ENCODE data around the gene CACNA1H.

CACNA1H gene

DNA sequence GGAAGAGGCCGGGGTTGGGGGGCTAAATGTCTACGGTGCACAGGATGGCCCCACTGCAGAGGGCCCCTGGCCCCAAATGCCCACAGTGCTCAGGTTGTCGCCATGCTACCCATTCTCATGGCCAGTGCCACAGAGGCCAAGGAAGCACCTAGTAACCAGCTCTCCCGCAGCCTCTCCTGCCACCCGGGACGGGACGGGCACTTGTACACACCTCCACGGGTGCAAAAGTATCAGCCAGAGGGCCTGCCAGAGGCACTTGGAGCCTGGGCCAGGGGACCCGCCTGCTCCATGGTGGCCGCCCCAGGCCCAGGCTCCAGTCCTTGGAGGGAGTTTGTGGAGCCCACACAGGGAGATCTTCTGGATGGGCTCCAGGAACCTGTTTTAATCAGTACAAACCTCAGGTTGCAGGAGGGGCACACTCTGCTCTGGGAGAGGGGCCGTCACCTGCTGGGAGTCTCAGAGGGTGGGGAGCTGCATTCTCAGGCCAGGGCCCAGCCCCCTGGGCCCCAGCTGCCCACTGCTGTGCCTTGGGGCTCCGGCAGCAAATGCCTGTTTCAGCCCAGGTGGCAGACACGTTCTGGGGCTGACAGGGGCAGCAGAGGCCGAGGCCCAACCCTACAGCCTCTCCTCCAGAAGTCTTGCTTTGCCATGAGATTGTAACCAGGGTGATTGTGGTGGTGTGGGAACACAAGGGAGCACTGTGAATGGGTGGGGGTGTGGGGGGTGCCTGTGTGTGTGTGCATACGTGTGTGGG is 110.9 kb downstream of the CACNA1H start:
- no peak overlapping the region for H3K4me3 ChIP-seq (ENCODE audit: insufficient read depth in 1 of 2, low read depth in 1 of 2, low read length in 2 of 2)
- no peak overlapping the region for H2AK5ac ChIP-seq (ENCODE audit: low read length, severe bottlenecking)
- no peak overlapping the region for H2BK5ac ChIP-seq (ENCODE audit: low read depth, low read length, poor library complexity, severe bottlenecking)
- no peak overlapping the region for H3K4ac ChIP-seq (ENCODE audit: low read depth in 1 of 2, low read length in 2 of 2)
- H3K27ac ChIP-seq (ENCODE audit: low read length, poor library complexity, severe bottlenecking) = no peak overlapping the region
- no peaks in the 10 kb centered on the region for H3K36me3 ChIP-seq (ENCODE audit: control insufficient read depth in 1 of 2, insufficient read depth in 2 of 2, low read depth in 1 of 2, low read length in 2 of 2)
- no peak overlapping the region for H3K23ac ChIP-seq (ENCODE audit: low read length in 2 of 2)
- no peak overlapping the region for H2BK15ac ChIP-seq (ENCODE audit: low read depth, poor library complexity, severe bottlenecking)
- H4K91ac ChIP-seq (ENCODE audit: low read length) = no peak overlapping the region
- peaks cover 2% of the 10 kb centered on the region for H3K4me1 ChIP-seq (ENCODE audit: control insufficient read depth, insufficient read depth, low read depth, low read length)
- DNase-seq = no peak
- H2BK12ac ChIP-seq (ENCODE audit: low read length in 2 of 2) = no peak overlapping the region
- 89% methylated on average over 15 of the region's 15 CpGs for WGBS
- no peaks in the 10 kb centered on the region for H3K9me3 ChIP-seq (ENCODE audit: control insufficient read depth, low read length)
- peaks cover 27 to 57% of the 10 kb centered on the region in 2 experiments for H3K27me3 ChIP-seq (ENCODE audit: control insufficient read depth in 1 of 2, insufficient read depth in 1 of 2, low read length in 2 of 2)
- no peak overlapping the region for H2BK120ac ChIP-seq (ENCODE audit: low read depth, low read length)
- no peaks in the 10 kb centered on the region for H3K79me1 ChIP-seq (replicated peaks; ENCODE audit: low read length, poor library complexity, severe bottlenecking)
- H3K14ac ChIP-seq (ENCODE audit: low read length in 2 of 2) = no peak overlapping the region
- no peak overlapping the region for H3K18ac ChIP-seq (ENCODE audit: low read depth in 1 of 2, low read length in 2 of 2)
- H2AFZ ChIP-seq (ENCODE audit: low read depth, low read length) = no peak overlapping the region
- H3K4me2 ChIP-seq (ENCODE audit: low read length, poor library complexity, severe bottlenecking) = no peak overlapping the region
- H4K8ac ChIP-seq (ENCODE audit: low read length) = no peak overlapping the region
- H3K9ac ChIP-seq (ENCODE audit: low read length) = no peak overlapping the region

DNA sequence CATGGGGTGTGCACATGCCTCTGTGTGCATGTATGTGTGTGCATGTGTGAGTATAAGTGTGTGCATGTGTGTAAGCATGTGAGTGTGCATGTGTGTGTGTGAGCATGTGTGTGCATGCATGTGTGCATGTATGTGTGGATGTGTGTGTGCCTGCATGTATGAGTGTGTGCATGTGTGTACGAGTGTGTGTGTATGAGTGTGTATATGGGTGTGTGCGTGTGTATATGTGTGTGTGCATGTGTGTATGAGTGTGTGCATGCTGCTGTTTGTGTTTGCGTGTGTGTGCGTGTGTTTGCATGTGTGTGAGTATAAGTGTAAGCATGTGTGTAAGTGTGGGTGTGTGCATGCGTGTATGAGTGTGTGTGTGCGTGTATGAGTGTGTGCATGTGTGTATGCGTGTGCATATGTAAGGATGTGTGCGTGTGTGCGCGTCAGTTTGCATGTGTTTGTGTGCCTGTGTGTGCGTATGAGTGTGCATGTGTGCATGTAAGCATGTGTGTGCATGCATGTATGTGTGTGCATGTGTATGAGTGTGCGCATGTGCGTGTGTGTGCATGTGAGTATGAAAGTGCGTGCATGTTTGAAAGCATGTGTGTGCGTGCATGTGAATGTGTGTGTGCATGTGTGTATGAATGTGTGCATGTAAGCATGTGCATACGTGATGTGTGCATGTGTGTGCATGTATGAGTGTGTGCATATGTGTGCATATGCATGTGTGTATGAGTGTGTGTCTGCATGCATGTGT is 111.6 kb downstream of the CACNA1H start:
- no peak overlapping the region for H2BK15ac ChIP-seq (ENCODE audit: low read depth, poor library complexity, severe bottlenecking)
- WGBS = 92% methylated on average over 16 of the region's 16 CpGs
- no peak overlapping the region for H3K9ac ChIP-seq (ENCODE audit: low read length)

DNA sequence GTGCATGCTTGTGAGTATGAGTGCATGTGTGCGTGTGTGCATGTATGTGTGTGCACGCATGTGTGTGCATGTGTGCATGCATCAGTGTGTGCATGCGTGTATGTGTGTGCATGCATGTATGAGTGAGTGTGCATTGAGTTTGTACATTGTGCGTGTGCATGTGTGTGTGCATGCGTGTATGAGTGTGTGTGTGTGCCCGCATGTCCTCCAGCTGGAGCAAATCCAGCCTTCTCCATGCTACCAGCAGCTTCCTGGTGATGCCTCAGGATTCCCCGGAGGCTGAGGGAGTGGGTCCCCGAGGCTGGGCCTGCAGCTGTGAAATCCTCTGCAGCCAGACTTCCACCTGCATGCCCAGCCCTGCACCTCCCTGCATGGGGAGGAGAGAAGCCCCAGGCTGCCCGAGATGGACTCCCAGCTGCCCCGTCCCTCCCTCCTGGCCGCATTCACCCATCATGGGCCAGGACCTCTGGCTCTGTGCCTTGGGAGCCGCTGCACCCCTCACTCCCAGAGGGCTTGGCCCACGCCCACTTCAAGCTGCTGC is 112.3 kb downstream of the CACNA1H start:
- Histone ChIP-seq H3K9me3 (ENCODE audit: control insufficient read depth, low read length) (no peaks in the 10 kb centered on the region), H4K91ac (ENCODE audit: low read length) (no peak overlapping the region), H3K23ac (ENCODE audit: low read length in 2 of 2) (no peak overlapping the region), H3K36me3 (ENCODE audit: control insufficient read depth in 1 of 2, insufficient read depth in 2 of 2, low read depth in 1 of 2, low read length in 2 of 2) (no peaks in the 10 kb centered on the region), H3K27me3 (ENCODE audit: control insufficient read depth in 1 of 2, insufficient read depth in 1 of 2, low read length in 2 of 2) (peaks cover 15 to 48% of the 10 kb centered on the region in 2 experiments), H3K14ac (ENCODE audit: low read length in 2 of 2) (no peak overlapping the region), H2AK5ac (ENCODE audit: low read length, severe bottlenecking) (no peak overlapping the region), H3K4me3 (ENCODE audit: insufficient read depth in 1 of 2, low read depth in 1 of 2, low read length in 2 of 2) (no peak overlapping the region), H3K4me1 (ENCODE audit: control insufficient read depth, insufficient read depth, low read depth, low read length) (peaks cover 2% of the 10 kb centered on the region), H2BK5ac (ENCODE audit: low read depth, low read length, poor library complexity, severe bottlenecking) (no peak overlapping the region), H2BK120ac (ENCODE audit: low read depth, low read length) (no peak overlapping the region), H3K9ac (ENCODE audit: low read length) (no peak overlapping the region), H2AFZ (ENCODE audit: low read depth, low read length) (no peak overlapping the region), H3K27ac (ENCODE audit: low read length, poor library complexity, severe bottlenecking) (no peak overlapping the region), H4K8ac (ENCODE audit: low read length) (no peak overlapping the region), H3K18ac (ENCODE audit: low read depth in 1 of 2, low read length in 2 of 2) (no peak overlapping the region), H2BK12ac (ENCODE audit: low read length in 2 of 2) (no peak overlapping the region), H3K4me2 (ENCODE audit: low read length, poor library complexity, severe bottlenecking) (no peak overlapping the region), H3K4ac (ENCODE audit: low read depth in 1 of 2, low read length in 2 of 2) (no peak overlapping the region), H2BK15ac (ENCODE audit: low read depth, poor library complexity, severe bottlenecking) (no peak overlapping the region), H3K79me1 (replicated peaks; ENCODE audit: low read length, poor library complexity, severe bottlenecking) (no peaks in the 10 kb centered on the region)
- DNase-seq = no peak
- WGBS = 89% methylated on average over 13 of the region's 13 CpGs

More for the DNA sequence above, 111.6 kb downstream of the CACNA1H start:
- peaks cover 2% of the 10 kb centered on the region for H3K4me1 ChIP-seq (ENCODE audit: control insufficient read depth, insufficient read depth, low read depth, low read length)
- H2BK5ac ChIP-seq (ENCODE audit: low read depth, low read length, poor library complexity, severe bottlenecking) = no peak overlapping the region
- peaks cover 21 to 53% of the 10 kb centered on the region in 2 experiments for H3K27me3 ChIP-seq (ENCODE audit: control insufficient read depth in 1 of 2, insufficient read depth in 1 of 2, low read length in 2 of 2)
- H3K18ac ChIP-seq (ENCODE audit: low read depth in 1 of 2, low read length in 2 of 2) = no peak overlapping the region
- H2AFZ ChIP-seq (ENCODE audit: low read depth, low read length) = no peak overlapping the region
- H3K4me3 ChIP-seq (ENCODE audit: insufficient read depth in 1 of 2, low read depth in 1 of 2, low read length in 2 of 2) = no peak overlapping the region
- H3K4me2 ChIP-seq (ENCODE audit: low read length, poor library complexity, severe bottlenecking) = no peak overlapping the region
- H3K23ac ChIP-seq (ENCODE audit: low read length in 2 of 2) = no peak overlapping the region
- no peak for DNase-seq
- H3K4ac ChIP-seq (ENCODE audit: low read depth in 1 of 2, low read length in 2 of 2) = no peak overlapping the region
- no peak overlapping the region for H2BK120ac ChIP-seq (ENCODE audit: low read depth, low read length)
- H3K27ac ChIP-seq (ENCODE audit: low read length, poor library complexity, severe bottlenecking) = no peak overlapping the region
- no peak overlapping the region for H4K8ac ChIP-seq (ENCODE audit: low read length)
- H3K79me1 ChIP-seq (replicated peaks; ENCODE audit: low read length, poor library complexity, severe bottlenecking) = no peaks in the 10 kb centered on the region
- H3K36me3 ChIP-seq (ENCODE audit: control insufficient read depth in 1 of 2, insufficient read depth in 2 of 2, low read depth in 1 of 2, low read length in 2 of 2) = no peaks in the 10 kb centered on the region
- H3K14ac ChIP-seq (ENCODE audit: low read length in 2 of 2) = no peak overlapping the region
- H4K91ac ChIP-seq (ENCODE audit: low read length) = peak overlapping the region; percentile 49
- no peaks in the 10 kb centered on the region for H3K9me3 ChIP-seq (ENCODE audit: control insufficient read depth, low read length)
- no peak overlapping the region for H2BK12ac ChIP-seq (ENCODE audit: low read length in 2 of 2)
- H2AK5ac ChIP-seq (ENCODE audit: low read length, severe bottlenecking) = no peak overlapping the region

- Histone ChIP-seq H2BK5ac (ENCODE audit: low read depth, low read length, poor library complexity, severe bottlenecking) (no peak overlapping the region), H3K14ac (ENCODE audit: low read length in 2 of 2) (no peak overlapping the region), H3K36me3 (ENCODE audit: control insufficient read depth in 1 of 2, insufficient read depth in 2 of 2, low read depth in 1 of 2, low read length in 2 of 2) (no peaks in the 10 kb centered on the region), H3K9ac (ENCODE audit: low read length) (no peak overlapping the region), H3K27ac (ENCODE audit: low read length, poor library complexity, severe bottlenecking) (no peak overlapping the region), H2AFZ (ENCODE audit: low read depth, low read length) (no peak overlapping the region), H2BK12ac (ENCODE audit: low read length in 2 of 2) (no peak overlapping the region), H3K18ac (ENCODE audit: low read depth in 1 of 2, low read length in 2 of 2) (no peak overlapping the region), H3K9me3 (ENCODE audit: control insufficient read depth, low read length) (no peaks in the 10 kb centered on the region), H3K4me2 (ENCODE audit: low read length, poor library complexity, severe bottlenecking) (no peak overlapping the region), H4K8ac (ENCODE audit: low read length) (no peak overlapping the region), H2BK15ac (ENCODE audit: low read depth, poor library complexity, severe bottlenecking) (no peak overlapping the region), H2AK5ac (ENCODE audit: low read length, severe bottlenecking) (no peak overlapping the region), H3K4me1 (ENCODE audit: control insufficient read depth, insufficient read depth, low read depth, low read length) (peaks cover 2% of the 10 kb centered on the region), H2BK120ac (ENCODE audit: low read depth, low read length) (no peak overlapping the region), H3K4ac (ENCODE audit: low read depth in 1 of 2, low read length in 2 of 2) (no peak overlapping the region), H3K4me3 (ENCODE audit: insufficient read depth in 1 of 2, low read depth in 1 of 2, low read length in 2 of 2) (no peak overlapping the region), H3K23ac (ENCODE audit: low read length in 2 of 2) (no peak overlapping the region), H3K79me1 (replicated peaks; ENCODE audit: low read length, poor library complexity, severe bottlenecking) (no peaks in the 10 kb centered on the region), H4K91ac (ENCODE audit: low read length) (no peak overlapping the region), H3K27me3 (ENCODE audit: control insufficient read depth in 1 of 2, insufficient read depth in 1 of 2, low read length in 2 of 2) (peaks cover 9 to 45% of the 10 kb centered on the region in 2 experiments)
- DNase-seq = no peak
- 88% methylated on average over 19 of the region's 19 CpGs for WGBS
These were observed 112.9 kb downstream of the CACNA1H start for GRCh38 chr16:1265826-1266225.
